Suprapubic skin (tissue), 4 donors: ENCODE measurements around the gene CPXM2.

Experiments
- CTCF ChIP-seq, 2 donors: fragments of 200-600 bp in 1 of 2; fragments of 450-650 bp in 1 of 2; sonication (generic) in 1 of 2; IDR thresholded peaks; one replicate each; pipeline ENCODE4 v1.5.1; 2016 to 2019; ENCODE audit warnings: antibody characterized with exemption in 2 of 2, mild to moderate bottlenecking in 1 of 2, moderate library complexity in 1 of 2
- EP300 ChIP-seq: sonication (generic); formaldehyde crosslinking; IDR thresholded peaks from one replicate; pipeline ENCODE4 v1.6.1; 2017; ENCODE audit warnings: antibody characterized with exemption
- POLR2AphosphoS5 ChIP-seq, 3 donors: sonication (generic); formaldehyde crosslinking; IDR thresholded peaks; one replicate each; pipeline ENCODE4 v1.6.1; 2017; ENCODE audit warnings: antibody characterized with exemption in 3 of 3

- no peak for TF ChIP-seq CTCF (IDR thresholded peaks at IDR 0.05)
- TF ChIP-seq EP300: no peak
- TF ChIP-seq POLR2AphosphoS5 (IDR thresholded peaks at IDR 0.05): no peak
Observed at GRCh38 chr10:123800289-123800688, 91.3 kb downstream of the CPXM2 start.
